K562 (cell line): ENCODE measurements around the gene TMEM202. TPM values are rescaled to one million over a fixed set of nuclear protein-coding genes. Genes with fewer than 3 reads are reported as not detected.

Experiments used
- ATAC-seq: fragments of 200-7000 bp; cut with Tn5 transposase; 3 replicates; pipeline ENCODE4 v1.9.1; 2020; ENCODE audit warnings: moderate library complexity
- BruUV-seq: library from RNA; stranded (reverse); fragments of 400-500 nt; replicated peaks from 2 replicates; lab custom pipeline; 2021; lab: Mats Ljungman, UMichigan
- CTCF ChIA-PET: fragments of 300-600 bp; formaldehyde crosslinking; extraction: SDS; loops from one replicate; lab custom pipeline; 2021; ENCODE audit warnings: low intra/inter-chr PET ratio; lab: Yijun Ruan, JAX
- POLR2A ChIA-PET: fragments of 300-600, 350-650 bp; sonication (Branson Sonifier 250); formaldehyde crosslinking; extraction: SDS; loops from one replicate; lab custom pipeline; 2021; ENCODE audit warnings: antibody characterized with exemption, inconsistent platforms; lab: Yijun Ruan, JAX
- DNase-seq, 4 experiments: peaks; one replicate each; pipeline versions ENCODE4 v3.0.0 to v3.0.0-alpha.2; 2011 to 2018; ENCODE audit warnings: low spot score in 3 of 4, mixed read lengths in 3 of 4; ENCODE audit errors: extremely low read depth in 1 of 4
- FAIRE-seq: peaks from 2 replicates; lab custom pipeline; 2011; peaks lifted over from hg19 to GRCh38; lab: Jason Lieb, UNC
- H2AFZ ChIP-seq: 2 replicates; pipeline ENCODE4 v1.6.0; 2011; ENCODE audit warnings: low read depth, low read length, control low read depth, inconsistent platforms
- H3K27ac ChIP-seq: fragments of 200-600 bp; 3 replicates; pipeline ENCODE4 v1.8.0; 2011; ENCODE audit warnings: low read depth, mild to moderate bottlenecking, control low read depth, inconsistent platforms, low read length, moderate library complexity, mixed read lengths; ENCODE audit errors: extremely low read depth
- H3K27me3 ChIP-seq, 2 experiments: fragments of 300-600 bp in 1 of 2; 2 replicates in 1 of 2; 3 replicates in 1 of 2; pipeline versions ENCODE4 v1.6.0 to v1.8.0; 2011; ENCODE audit warnings: inconsistent platforms in 2 of 2, low read length in 2 of 2, mild to moderate bottlenecking in 1 of 2, mixed read lengths in 1 of 2, moderate library complexity in 1 of 2; ENCODE audit not compliant: control insufficient read depth in 2 of 2, insufficient read depth in 2 of 2
- H3K36me3 ChIP-seq: fragments of 300-600 bp; 3 replicates; pipeline ENCODE4 v1.8.0; 2011; ENCODE audit warnings: mild to moderate bottlenecking, low read length, inconsistent platforms; ENCODE audit not compliant: control insufficient read depth, insufficient read depth
- H3K4me1 ChIP-seq, 2 experiments: fragments of 200-600 bp in 1 of 2; replicated peaks in 1 of 2; 2 replicates in 1 of 2; 3 replicates in 1 of 2; pipeline versions ENCODE4 v1.5.1 to v1.8.0; 2011; ENCODE audit warnings: inconsistent platforms in 2 of 2, low read length in 2 of 2, mild to moderate bottlenecking in 1 of 2, mixed read lengths in 1 of 2, moderate library complexity in 1 of 2; ENCODE audit not compliant: control insufficient read depth in 2 of 2, insufficient read depth in 2 of 2
- H3K4me2 ChIP-seq: 2 replicates; pipeline ENCODE4 v1.6.1; 2011; ENCODE audit warnings: low read length, control low read depth, inconsistent platforms, mixed read lengths; ENCODE audit not compliant: insufficient read depth
- H3K4me3 ChIP-seq: fragments of 200-600 bp; sonication (generic), shearing (Covaris generic); 2 replicates; pipeline ENCODE4 v1.5.1; 2016; ENCODE audit warnings: control low read depth, inconsistent platforms
- H3K79me2 ChIP-seq: fragments of 200-600 bp; 3 replicates; pipeline ENCODE4 v1.8.0; 2011; ENCODE audit warnings: low read length, inconsistent platforms; ENCODE audit not compliant: control insufficient read depth, insufficient read depth
- H3K9ac ChIP-seq, 2 experiments: 2 replicates each; pipeline versions ENCODE4 v1.6.0 to v1.6.1; 2011; ENCODE audit warnings: low read depth in 2 of 2, low read length in 2 of 2, control low read depth in 1 of 2, inconsistent platforms in 1 of 2, mild to moderate bottlenecking in 1 of 2, mixed read lengths in 1 of 2; ENCODE audit not compliant: insufficient read depth in 1 of 2
- H3K9me1 ChIP-seq: one replicate; pipeline ENCODE4 v1.6.0; 2011; ENCODE audit warnings: inconsistent platforms, mild to moderate bottlenecking, low read length, moderate library complexity; ENCODE audit not compliant: control insufficient read depth, insufficient read depth
- H3K9me3 ChIP-seq: replicated peaks from 2 replicates; pipeline ENCODE4 v1.5.1; 2011; ENCODE audit warnings: low read depth, low read length, inconsistent platforms; ENCODE audit not compliant: control insufficient read depth, insufficient read depth
- H4K20me1 ChIP-seq: replicated peaks from 2 replicates; pipeline ENCODE4 v1.6.1; 2011; ENCODE audit warnings: low read length, inconsistent platforms, mixed read lengths; ENCODE audit not compliant: control insufficient read depth, insufficient read depth
- GTF2E2 ChIP-seq: fragments of 200-800 bp; sonication (Bioruptor generic); IDR thresholded peaks from 2 replicates; pipeline ENCODE4 v1.6.1; 2016; ENCODE audit warnings: missing genetic modification characterization, missing compliant biosample characterization
- LCOR ChIP-seq: sonication (generic); formaldehyde crosslinking; IDR thresholded peaks from 2 replicates; pipeline ENCODE4 v1.8.0; 2022; ENCODE audit warnings: mild to moderate bottlenecking, missing genetic modification reagents
- NONO ChIP-seq, 2 experiments: fragments of 200-400 bp in 1 of 2; fragments of 450-650 bp in 1 of 2; formaldehyde crosslinking in 1 of 2; IDR thresholded peaks; 2 replicates each; pipeline ENCODE4 v1.6.1; 2017; ENCODE audit warnings: low read depth in 2 of 2, mild to moderate bottlenecking in 2 of 2, moderate library complexity in 2 of 2, low read length in 1 of 2
- OTX1 ChIP-seq: fragments of 450-650 bp; formaldehyde crosslinking; IDR thresholded peaks from 2 replicates; pipeline ENCODE4 v1.4.0; 2022; ENCODE audit warnings: mild to moderate bottlenecking
- ZC3H11A ChIP-seq: IDR thresholded peaks from 2 replicates; pipeline ENCODE4 v1.6.1; 2012; ENCODE audit warnings: low read depth, low read length, improper control_type of control experiment
- ZFX ChIP-seq: sonication (generic); formaldehyde crosslinking; IDR thresholded peaks from 2 replicates; pipeline ENCODE4 v1.8.0; 2022; ENCODE audit warnings: mild to moderate bottlenecking, missing genetic modification reagents, moderate library complexity
- ZNF316 ChIP-seq: fragments of 450-650 bp; IDR thresholded peaks from 2 replicates; pipeline ENCODE4 v1.6.1; 2016
- ZNF408 ChIP-seq: fragments of 250-450 bp; sonication (Bioruptor Pico); IDR thresholded peaks from 2 replicates; pipeline ENCODE4 v1.4.0; 2020; ENCODE audit warnings: low read depth, mild to moderate bottlenecking, moderate library complexity
- WGBS: fragments of 100-300 bp; shearing (Covaris generic); methylation state at CpG from one replicate; pipeline ENCODE4 v1.1.6; 2016; ENCODE audit warnings: low coverage, mixed read lengths; ENCODE audit not compliant: insufficient coverage; ENCODE audit errors: missing lambda C conversion rate; 5-methylcytosine and 5-hydroxymethylcytosine counted together
- in situ Hi-C: fragments of 300-500 bp; cut with MboI; formaldehyde crosslinking; loops from 4 replicates; pipeline ENCODE4 v1.15.0; 2018; ENCODE audit warnings: inconsistent platforms, mixed read lengths
- intact Hi-C: fragments of 100-400 bp; cut with micrococcal nuclease; formaldehyde crosslinking; loops from 2 replicates; pipeline ENCODE4 v1.14.2; 2022
- polyA plus RNA-seq, 8 experiments: library from polyadenylated mRNA; depleted of rRNA in 4 of 8; stranded (reverse) in 5 of 8; unstranded in 3 of 8; fragments of >200 nt; fragmentation: Nextera tagmentation in 2 of 8; fragmentation: Illumina TruSeq in 1 of 8; extraction: Ambion mirVana in 2 of 8; extraction: Trizol in 1 of 8; gene quantifications; 2 replicates each; pipeline versions ENCODE4 v1.2.1 to v1.2.3, GENCODE V29; 2011 to 2014; ENCODE audit warnings: inconsistent platforms in 1 of 8, missing spikeins in 1 of 8
- total RNA-seq, 7 experiments: library from RNA; depleted of rRNA in 6 of 7; stranded (reverse); fragments of >200 nt in 6 of 7; fragmentation: Illumina TruSeq in 2 of 7; extraction: Trizol in 2 of 7; gene quantifications; 2 replicates each; pipeline versions ENCODE4 v1.2.1 to v1.2.3, GENCODE V29; 2011 to 2021; ENCODE audit warnings: low replicate concordance in 1 of 7
- TF ChIP-seq, protein P1 (sequence below): sonication (generic); formaldehyde crosslinking; IDR thresholded peaks from 2 replicates; pipeline ENCODE4 v1.8.1; 2022; ENCODE audit warnings: missing genetic modification reagents

TMEM202 gene
- total and polyA plus RNA-seq, 9 of the 15 experiments (the other 6 are each of a cell fraction or from before 2014, with no cell fraction given) = not detected

DNA sequence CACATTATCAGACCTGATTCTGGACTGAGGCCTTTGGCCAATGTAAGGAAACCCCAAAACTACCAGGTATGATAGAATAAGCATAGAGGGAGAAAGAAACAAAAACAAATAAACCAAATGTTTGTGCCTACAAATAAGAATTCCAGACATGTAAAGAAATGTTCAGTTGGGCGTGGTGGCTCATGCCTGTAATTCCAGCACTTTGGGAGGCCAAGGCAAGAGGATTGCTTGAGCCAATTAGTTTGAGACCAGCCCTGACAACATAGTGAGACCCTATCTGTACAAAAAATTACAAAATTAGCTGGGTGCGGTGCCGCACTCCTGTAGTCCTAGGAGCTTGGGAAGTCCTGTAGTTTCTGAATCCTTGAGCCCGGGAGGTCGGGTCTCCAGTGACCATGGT is 13.0 kb downstream of the TMEM202 start:
- Histone ChIP-seq H3K9me3 (no peaks in the 10 kb centered on the region; the same call in 1 of the 2 replicates), H3K9me1 (no peaks in the 10 kb centered on the region), H3K36me3 (no peaks in the 10 kb centered on the region), H2AFZ (no peak overlapping the region), H3K4me1 (no peaks in the 10 kb centered on the region), H4K20me1 (no peaks in the 10 kb centered on the region), H3K9ac (no peak overlapping the region), H3K27me3 (peaks cover 4 to 5% of the 10 kb centered on the region in 2 experiments), H3K27ac (no peak overlapping the region), H3K79me2 (no peaks in the 10 kb centered on the region), H3K4me3 (no peak overlapping the region), H3K4me2 (no peak overlapping the region)
- TF ChIP-seq GTF2E2 (tag) (no peak), LCOR (CRISPR knock-in tag) (no peak), ZNF408 (no peak), OTX1 (CRISPR knock-in tag) (no peak), ZC3H11A (no peak), ZFX (no peak), NONO (IDR thresholded peaks at IDR 0.05; ENCODE audit: low read depth in 2 of 2, low read length in 1 of 2) (no peak), ZNF316 (no peak)
- TF ChIP-seq, protein P1, sequence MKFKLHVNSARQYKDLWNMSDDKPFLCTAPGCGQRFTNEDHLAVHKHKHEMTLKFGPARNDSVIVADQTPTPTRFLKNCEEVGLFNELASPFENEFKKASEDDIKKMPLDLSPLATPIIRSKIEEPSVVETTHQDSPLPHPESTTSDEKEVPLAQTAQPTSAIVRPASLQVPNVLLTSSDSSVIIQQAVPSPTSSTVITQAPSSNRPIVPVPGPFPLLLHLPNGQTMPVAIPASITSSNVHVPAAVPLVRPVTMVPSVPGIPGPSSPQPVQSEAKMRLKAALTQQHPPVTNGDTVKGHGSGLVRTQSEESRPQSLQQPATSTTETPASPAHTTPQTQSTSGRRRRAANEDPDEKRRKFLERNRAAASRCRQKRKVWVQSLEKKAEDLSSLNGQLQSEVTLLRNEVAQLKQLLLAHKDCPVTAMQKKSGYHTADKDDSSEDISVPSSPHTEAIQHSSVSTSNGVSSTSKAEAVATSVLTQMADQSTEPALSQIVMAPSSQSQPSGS (CRISPR knock-in tag) = no peak
- ChIA-PET POLR2A (interaction anchor here (0.5 to 0.7 kb wide), 2 partner anchors 11 to 197 kb away, joined by 3 read pairs; no protein-coding TSS in a partner anchor), CTCF (no interaction called here)
- DNase-seq = no peak
- ATAC-seq = no peak
- no peak for FAIRE-seq
- 6% methylated on average over 5 of the region's 5 CpGs for WGBS
- no TSS peak for BruUV-seq
- intact Hi-C loops = no loop called here
- in situ Hi-C loops = no loop called here
